Activated naive CD8-positive, alpha-beta T cell (primary cell): Measurements from ENCODE around the gene GRIN2D.
"Not testable (repeated sequence)": the region's sequence is repeated elsewhere in the genome, so short reads cannot be mapped to it uniquely, and the experiment has no call there.

Experiments
- H3K27ac Mint-ChIP-seq: one replicate; pipeline ENCODE4 v1.8.0; 2021; ENCODE audit warnings: mixed read lengths
- H3K27me3 Mint-ChIP-seq: one replicate; pipeline ENCODE4 v1.8.0; 2021; ENCODE audit warnings: mixed read lengths
- H3K36me3 Mint-ChIP-seq: one replicate; pipeline ENCODE4 v1.8.0; 2021; ENCODE audit warnings: mixed read lengths
- H3K4me1 Mint-ChIP-seq: one replicate; pipeline ENCODE4 v1.8.0; 2021; ENCODE audit warnings: low read depth, mixed read lengths
- H3K4me3 Mint-ChIP-seq: one replicate; pipeline ENCODE4 v1.8.0; 2021; ENCODE audit warnings: mild to moderate bottlenecking, mixed read lengths
- H3K9me3 Mint-ChIP-seq: one replicate; pipeline ENCODE4 v1.8.0; 2021; ENCODE audit warnings: low read depth, mixed read lengths

The GRIN2D gene

GRCh38 chr19:48363810-48364597 lies 29.5 kb upstream of the GRIN2D start, which contains the start of the genes SYNGR4 and TMEM143:
SYNGR4 (plus strand) TSS chr19:48364367; CDS start chr19:48365843, 1,476 bp downstream.
TMEM143 (minus strand) TSS chr19:48363940; CDS start chr19:48363920, 20 bp downstream.
- Mint-ChIP-seq H3K27me3 (no peaks in the 10 kb centered on the region), H3K4me1 (peaks cover 11% of the 10 kb centered on the region), H3K9me3 (no peaks in the 10 kb centered on the region)

GRCh38 chr19:48364598-48365348 lies 28.7 kb upstream of the GRIN2D start:
- Mint-ChIP-seq H3K9me3 (no peaks in the 10 kb centered on the region), H3K4me1 (peaks cover 11% of the 10 kb centered on the region), H3K36me3 (no peaks in the 10 kb centered on the region), H3K27me3 (no peaks in the 10 kb centered on the region), H3K27ac (peak overlapping the region; percentile 58), H3K4me3 (peak overlapping the region; percentile 73)

More at GRCh38 chr19:48363810-48364597, 29.5 kb upstream of the GRIN2D start, which contains the start of the genes SYNGR4 and TMEM143:
- H3K27ac Mint-ChIP-seq, result peak within 1 kb of the TSS; percentile 96
- peak within 1 kb of the TSS; percentile 93 for H3K4me3 Mint-ChIP-seq
- no peaks in the 10 kb centered on the region for H3K36me3 Mint-ChIP-seq

- Mint-ChIP-seq H3K36me3 (no peaks in the 10 kb centered on the region), H3K27me3 (no peaks in the 10 kb centered on the region), H3K9me3 (no peaks in the 10 kb centered on the region), H3K4me3 (no peak overlapping the region), H3K27ac (no peak overlapping the region), H3K4me1 (peaks cover 11% of the 10 kb centered on the region)
These were observed 27.9 kb upstream of the GRIN2D start for GRCh38 chr19:48365602-48366001.

GRCh38 chr19:48367855-48368254 lies 25.6 kb upstream of the GRIN2D start:
- Mint-ChIP-seq H3K27ac (no peak overlapping the region), H3K36me3 (no peaks in the 10 kb centered on the region), H3K9me3 (no peaks in the 10 kb centered on the region), H3K27me3 (no peaks in the 10 kb centered on the region), H3K4me1 (peaks cover 9% of the 10 kb centered on the region), H3K4me3 (no peak overlapping the region)

- H3K27me3 Mint-ChIP-seq, result no peaks in the 10 kb centered on the region
- H3K4me1 Mint-ChIP-seq, result peaks cover 5% of the 10 kb centered on the region
- H3K9me3 Mint-ChIP-seq, result no peaks in the 10 kb centered on the region
- H3K4me3 Mint-ChIP-seq, result no peak overlapping the region
- H3K27ac Mint-ChIP-seq, result no peak overlapping the region
- H3K36me3 Mint-ChIP-seq, result no peaks in the 10 kb centered on the region
These were observed 24.5 kb upstream of the GRIN2D start for GRCh38 chr19:48368936-48369335.

GRCh38 chr19:48370955-48371354 lies 22.5 kb upstream of the GRIN2D start:
- Mint-ChIP-seq H3K27ac (no peak overlapping the region), H3K9me3 (no peaks in the 10 kb centered on the region), H3K4me1 (no peaks in the 10 kb centered on the region), H3K4me3 (no peak overlapping the region), H3K36me3 (no peaks in the 10 kb centered on the region), H3K27me3 (no peaks in the 10 kb centered on the region)

- Mint-ChIP-seq H3K36me3 (no peaks in the 10 kb centered on the region), H3K4me1 (no peaks in the 10 kb centered on the region), H3K27ac (no peak overlapping the region), H3K27me3 (no peaks in the 10 kb centered on the region), H3K4me3 (no peak overlapping the region), H3K9me3 (no peaks in the 10 kb centered on the region)
These were observed 22.1 kb upstream of the GRIN2D start for GRCh38 chr19:48371367-48371766.

- not testable (repeated sequence) for H3K9me3 Mint-ChIP-seq, H3K27me3 Mint-ChIP-seq, H3K4me3 Mint-ChIP-seq, H3K27ac Mint-ChIP-seq, H3K4me1 Mint-ChIP-seq, H3K36me3 Mint-ChIP-seq
These were observed 21.7 kb upstream of the GRIN2D start for GRCh38 chr19:48371771-48372170.

- no peaks in the 10 kb centered on the region for H3K9me3 Mint-ChIP-seq
- no peak overlapping the region for H3K4me3 Mint-ChIP-seq
- H3K27me3 Mint-ChIP-seq, result no peaks in the 10 kb centered on the region
- no peaks in the 10 kb centered on the region for H3K4me1 Mint-ChIP-seq
- no peak overlapping the region for H3K27ac Mint-ChIP-seq
- H3K36me3 Mint-ChIP-seq, result no peaks in the 10 kb centered on the region
These were observed 20.6 kb upstream of the GRIN2D start for GRCh38 chr19:48372904-48373303.

- Mint-ChIP-seq H3K36me3 (no peaks in the 10 kb centered on the region), H3K4me1 (no peaks in the 10 kb centered on the region)
These were observed 19.9 kb upstream of the GRIN2D start for GRCh38 chr19:48373567-48373966.

GRCh38 chr19:48378194-48378570 lies 15.3 kb upstream of the GRIN2D start:
- Mint-ChIP-seq H3K27ac (no peak overlapping the region), H3K27me3 (no peaks in the 10 kb centered on the region), H3K36me3 (no peaks in the 10 kb centered on the region), H3K4me3 (no peak overlapping the region), H3K4me1 (no peaks in the 10 kb centered on the region), H3K9me3 (no peaks in the 10 kb centered on the region)

More at GRCh38 chr19:48373567-48373966, 19.9 kb upstream of the GRIN2D start:
- H3K27me3 Mint-ChIP-seq, result no peaks in the 10 kb centered on the region
- H3K27ac Mint-ChIP-seq, result no peak overlapping the region
- H3K4me3 Mint-ChIP-seq, result no peak overlapping the region
- no peaks in the 10 kb centered on the region for H3K9me3 Mint-ChIP-seq

GRCh38 chr19:48379058-48379457 lies 14.4 kb upstream of the GRIN2D start:
- Mint-ChIP-seq H3K27me3 (no peaks in the 10 kb centered on the region), H3K27ac (no peak overlapping the region), H3K9me3 (no peaks in the 10 kb centered on the region), H3K36me3 (no peaks in the 10 kb centered on the region), H3K4me1 (no peaks in the 10 kb centered on the region), H3K4me3 (no peak overlapping the region)

- H3K27ac Mint-ChIP-seq, result no peak overlapping the region
- no peak overlapping the region for H3K4me3 Mint-ChIP-seq
- H3K36me3 Mint-ChIP-seq, result peaks cover 2% of the 10 kb centered on the region
These were observed 12.1 kb upstream of the GRIN2D start for GRCh38 chr19:48381178-48381950.

GRCh38 chr19:48382286-48382685 lies 11.2 kb upstream of the GRIN2D start:
- Mint-ChIP-seq H3K4me3 (no peak overlapping the region), H3K4me1 (no peaks in the 10 kb centered on the region), H3K27me3 (no peaks in the 10 kb centered on the region), H3K36me3 (peaks cover 2% of the 10 kb centered on the region), H3K9me3 (no peaks in the 10 kb centered on the region), H3K27ac (no peak overlapping the region)

More at GRCh38 chr19:48381178-48381950, 12.1 kb upstream of the GRIN2D start:
- no peaks in the 10 kb centered on the region for H3K27me3 Mint-ChIP-seq
- H3K9me3 Mint-ChIP-seq, result no peaks in the 10 kb centered on the region
- no peaks in the 10 kb centered on the region for H3K4me1 Mint-ChIP-seq
